Esophagus muscularis mucosa (tissue), 4 donors: Measurements from ENCODE around the gene ZNF618. TPM values are rescaled to one million over a fixed set of nuclear protein-coding genes. Genes with fewer than 3 reads are reported as not detected.

Experiments
- DNase-seq: peaks from one replicate; pipeline ENCODE4 v3.0.0-alpha.2; 2017; ENCODE audit errors: extremely low spot score
- H3K27ac ChIP-seq, 4 donors: fragments of 200-600 bp; sonication (generic); replicated peaks in 1 of 4; 1 replicate in 3 of 4; 2 replicates in 1 of 4; pipeline ENCODE4 v1.5.1; 2016 to 2019; ENCODE audit warnings: mild to moderate bottlenecking in 1 of 4
- H3K27me3 ChIP-seq, 4 donors: fragments of 200-600 bp; sonication (generic); one replicate each; pipeline versions ENCODE4 v1.5.1 to v1.6.0; 2016 to 2019
- H3K36me3 ChIP-seq, 4 donors: fragments of 200-600 bp; sonication (generic); one replicate each; pipeline ENCODE4 v1.5.1; 2016 to 2019
- H3K4me1 ChIP-seq, 4 donors: fragments of 200-600 bp; sonication (generic); one replicate each; pipeline ENCODE4 v1.5.1; 2016 to 2019
- H3K4me3 ChIP-seq, 4 donors: fragments of 200-600 bp; sonication (generic); 1 replicate in 2 of 4; 2 replicates in 2 of 4; pipeline ENCODE4 v1.5.1; 2016 to 2019; ENCODE audit warnings: mild to moderate bottlenecking in 4 of 4, moderate library complexity in 1 of 4
- H3K9me3 ChIP-seq, 4 donors: fragments of 200-600 bp; sonication (generic); 1 replicate in 3 of 4; 2 replicates in 1 of 4; pipeline ENCODE4 v1.5.1; 2016 to 2019
- EP300 ChIP-seq: sonication (generic); formaldehyde crosslinking; IDR thresholded peaks from one replicate; pipeline ENCODE4 v1.6.1; 2017; ENCODE audit warnings: antibody characterized with exemption
- POLR2A ChIP-seq: fragments of 450-650 bp; IDR thresholded peaks from one replicate; pipeline ENCODE4 v1.6.1; 2017; ENCODE audit warnings: antibody characterized with exemption, moderate library complexity, mild to moderate bottlenecking, low read depth
- POLR2AphosphoS5 ChIP-seq, 2 donors: sonication (generic); formaldehyde crosslinking; IDR thresholded peaks; one replicate each; pipeline ENCODE4 v1.6.1; 2017; ENCODE audit warnings: antibody characterized with exemption in 2 of 2
- WGBS: methylation state at CpG from one replicate; pipeline ENCODE4 v1.1.5; 2018; 5-methylcytosine and 5-hydroxymethylcytosine counted together
- intact Hi-C: fragments of 100-400 bp; cut with DNase I; formaldehyde crosslinking; loops from one replicate; pipeline ENCODE4 v1.15.1; 2023
- total RNA-seq, 4 donors: library from RNA; depleted of rRNA; stranded (reverse); fragments of >200 nt; gene quantifications; one replicate each; pipeline versions ENCODE4 v1.1.0 to v1.2.1, GENCODE V29; 2016
- TF ChIP-seq, protein P1 (sequence below), 3 experiments: fragments of 200-600 bp in 2 of 3; fragments of 450-650 bp in 1 of 3; sonication (generic) in 2 of 3; IDR thresholded peaks; one replicate each; pipeline ENCODE4 v1.5.1; 2017 to 2019; ENCODE audit warnings: antibody characterized with exemption in 3 of 3, mild to moderate bottlenecking in 2 of 3, moderate library complexity in 1 of 3

The ZNF618 gene
- total RNA-seq, 4 donors from 2014 or later, result 1.2 to 4.5 (median 2.6) TPM

DNA sequence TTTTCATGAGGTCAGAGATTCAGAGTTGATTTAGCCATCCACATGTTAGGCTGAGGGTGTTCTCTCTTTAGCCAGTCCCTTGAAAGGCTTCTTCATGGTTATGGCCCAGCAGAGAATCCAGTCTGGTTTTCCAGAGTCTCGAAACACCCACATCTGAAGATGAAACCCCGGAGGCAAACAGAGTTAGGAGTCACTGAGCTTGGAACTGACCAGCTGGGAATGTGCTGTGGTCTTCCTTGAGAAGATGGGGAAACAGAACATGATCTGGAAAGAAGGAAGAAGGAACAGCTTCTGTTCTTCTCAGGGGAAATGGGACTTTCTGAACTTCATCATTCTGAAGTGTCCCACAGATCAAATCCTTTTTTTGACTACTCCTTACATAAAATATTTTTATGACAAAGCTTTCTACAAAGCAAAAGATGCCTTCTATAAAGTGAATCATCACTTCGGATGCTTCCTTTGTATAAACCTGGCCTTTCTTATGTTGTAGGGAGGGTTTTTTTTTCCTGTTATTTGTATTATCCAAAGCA lies 45.4 kb downstream of the ZNF618 start:
- Histone ChIP-seq H3K36me3 (no peaks in the 10 kb centered on the region), H3K9me3 (peaks cover 0 to 14% (median 0%) of the 10 kb centered on the region in 4 donors), H3K27ac (no peak overlapping the region), H3K4me1 (no peaks in the 10 kb centered on the region), H3K27me3 (no peaks in the 10 kb centered on the region), H3K4me3 (no peak overlapping the region)
- no peak for DNase-seq
- TF ChIP-seq POLR2A, result no peak
- no peak for TF ChIP-seq POLR2AphosphoS5 (IDR thresholded peaks at IDR 0.05)
- TF ChIP-seq, protein P1, sequence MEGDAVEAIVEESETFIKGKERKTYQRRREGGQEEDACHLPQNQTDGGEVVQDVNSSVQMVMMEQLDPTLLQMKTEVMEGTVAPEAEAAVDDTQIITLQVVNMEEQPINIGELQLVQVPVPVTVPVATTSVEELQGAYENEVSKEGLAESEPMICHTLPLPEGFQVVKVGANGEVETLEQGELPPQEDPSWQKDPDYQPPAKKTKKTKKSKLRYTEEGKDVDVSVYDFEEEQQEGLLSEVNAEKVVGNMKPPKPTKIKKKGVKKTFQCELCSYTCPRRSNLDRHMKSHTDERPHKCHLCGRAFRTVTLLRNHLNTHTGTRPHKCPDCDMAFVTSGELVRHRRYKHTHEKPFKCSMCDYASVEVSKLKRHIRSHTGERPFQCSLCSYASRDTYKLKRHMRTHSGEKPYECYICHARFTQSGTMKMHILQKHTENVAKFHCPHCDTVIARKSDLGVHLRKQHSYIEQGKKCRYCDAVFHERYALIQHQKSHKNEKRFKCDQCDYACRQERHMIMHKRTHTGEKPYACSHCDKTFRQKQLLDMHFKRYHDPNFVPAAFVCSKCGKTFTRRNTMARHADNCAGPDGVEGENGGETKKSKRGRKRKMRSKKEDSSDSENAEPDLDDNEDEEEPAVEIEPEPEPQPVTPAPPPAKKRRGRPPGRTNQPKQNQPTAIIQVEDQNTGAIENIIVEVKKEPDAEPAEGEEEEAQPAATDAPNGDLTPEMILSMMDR (IDR thresholded peaks at IDR 0.05), result no peak
- no peak for TF ChIP-seq EP300
- intact Hi-C loops, result no loop called here
- WGBS, result 78% methylated on average over 3 of the region's 3 CpGs

DNA sequence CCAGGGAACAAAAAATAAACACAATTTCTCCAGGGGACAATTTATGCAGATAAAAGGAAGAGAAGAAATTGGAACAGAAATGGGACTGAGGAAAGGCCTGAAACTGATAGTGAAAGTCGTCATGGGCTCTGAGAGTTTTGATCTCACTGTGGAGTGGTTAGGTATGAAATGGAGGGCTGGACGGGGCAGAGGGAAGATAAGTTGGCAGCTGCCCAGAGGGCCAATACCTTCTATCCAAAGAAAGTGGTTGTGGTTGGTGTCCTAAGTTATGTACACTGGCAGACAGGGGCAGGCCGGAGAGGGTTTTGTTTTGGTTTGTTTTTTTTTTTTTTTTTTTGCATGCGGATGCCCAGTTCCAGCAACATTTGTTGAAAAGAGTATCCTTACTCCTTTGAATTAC lies 46.1 kb downstream of the ZNF618 start:
- 86% methylated on average over 4 of the region's 4 CpGs for WGBS
- peak; percentile 64 for DNase-seq
- Histone ChIP-seq H3K9me3 (peaks cover 0 to 14% (median 0%) of the 10 kb centered on the region in 4 donors), H3K27ac (no peak overlapping the region), H3K4me3 (no peak overlapping the region), H3K27me3 (no peaks in the 10 kb centered on the region), H3K4me1 (no peaks in the 10 kb centered on the region), H3K36me3 (no peaks in the 10 kb centered on the region)
- intact Hi-C loops, result no loop called here
- TF ChIP-seq, protein P1 (IDR thresholded peaks at IDR 0.05), result no peak
- no peak for TF ChIP-seq POLR2AphosphoS5 (IDR thresholded peaks at IDR 0.05)
- TF ChIP-seq EP300, result no peak
- no peak for TF ChIP-seq POLR2A

DNA sequence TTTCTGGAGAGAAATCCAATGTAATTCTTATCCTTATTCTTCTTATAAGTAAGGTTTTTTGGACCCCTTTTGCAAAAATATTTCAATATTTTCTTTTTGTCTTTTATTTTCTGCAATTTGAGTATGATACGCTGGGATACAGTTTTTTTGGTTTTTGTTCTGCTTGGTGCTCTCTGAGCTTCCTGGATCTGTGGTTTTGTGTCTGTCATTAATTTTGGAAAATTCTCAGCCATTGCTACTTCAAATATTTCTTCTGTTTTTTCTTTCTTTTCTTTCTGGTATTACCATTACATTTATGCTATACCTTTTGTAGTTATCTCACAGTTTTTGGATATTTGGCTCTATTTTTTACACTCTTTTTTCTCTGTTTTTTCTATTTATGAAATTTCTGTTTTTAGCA lies 50.1 kb downstream of the ZNF618 start:
- H3K27ac ChIP-seq, result no peak overlapping the region
- no peak for DNase-seq
- no peak overlapping the region for H3K4me3 ChIP-seq
- no peaks in the 10 kb centered on the region for H3K36me3 ChIP-seq
- H3K27me3 ChIP-seq, result no peaks in the 10 kb centered on the region
- intact Hi-C loops, result no loop called here
- H3K4me1 ChIP-seq, result peaks cover 0 to 5% (median 2%) of the 10 kb centered on the region in 4 donors
- TF ChIP-seq POLR2AphosphoS5 (IDR thresholded peaks at IDR 0.05), result no peak
- TF ChIP-seq EP300, result no peak
- no peak for TF ChIP-seq POLR2A
- TF ChIP-seq, protein P1 (IDR thresholded peaks at IDR 0.05), result no peak
- 97% methylated on average over 1 of the region's 1 CpG for WGBS
- peaks cover 0 to 28% (median 5%) of the 10 kb centered on the region in 4 donors for H3K9me3 ChIP-seq

DNA sequence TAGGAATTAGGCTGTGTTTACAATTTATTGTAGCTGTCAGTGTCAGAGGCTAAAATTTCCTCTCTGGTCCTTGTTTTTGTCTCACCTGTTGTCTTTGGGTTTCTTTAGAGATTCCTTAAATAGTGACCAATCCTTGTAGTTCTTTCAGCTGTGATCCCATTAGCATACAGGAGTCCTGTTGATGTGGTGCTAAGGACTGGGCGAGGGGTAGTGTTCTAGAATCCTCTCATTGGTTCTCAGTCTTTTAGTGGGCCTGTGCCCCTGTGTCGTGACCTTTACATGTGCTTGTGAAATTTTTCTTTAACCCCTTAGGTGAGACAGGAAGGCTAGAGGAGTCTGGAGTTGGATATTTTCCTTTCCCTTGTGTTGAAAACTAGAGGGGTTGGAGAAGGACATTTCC lies 51.2 kb downstream of the ZNF618 start:
- no peaks in the 10 kb centered on the region for H3K27me3 ChIP-seq
- TF ChIP-seq POLR2A (no peak), POLR2AphosphoS5 (IDR thresholded peaks at IDR 0.05) (no peak), EP300 (no peak)
- TF ChIP-seq, protein P1 (IDR thresholded peaks at IDR 0.05), result no peak
- peaks cover 0 to 5% (median 2%) of the 10 kb centered on the region in 4 donors for H3K4me1 ChIP-seq
- no peaks in the 10 kb centered on the region for H3K36me3 ChIP-seq
- intact Hi-C loops, result no loop called here
- no peak for DNase-seq
- H3K27ac ChIP-seq, result no peak overlapping the region
- no peak overlapping the region for H3K4me3 ChIP-seq
- 67% methylated on average over 2 of the region's 2 CpGs for WGBS
- H3K9me3 ChIP-seq, result peaks cover 0 to 28% (median 5%) of the 10 kb centered on the region in 4 donors

DNA sequence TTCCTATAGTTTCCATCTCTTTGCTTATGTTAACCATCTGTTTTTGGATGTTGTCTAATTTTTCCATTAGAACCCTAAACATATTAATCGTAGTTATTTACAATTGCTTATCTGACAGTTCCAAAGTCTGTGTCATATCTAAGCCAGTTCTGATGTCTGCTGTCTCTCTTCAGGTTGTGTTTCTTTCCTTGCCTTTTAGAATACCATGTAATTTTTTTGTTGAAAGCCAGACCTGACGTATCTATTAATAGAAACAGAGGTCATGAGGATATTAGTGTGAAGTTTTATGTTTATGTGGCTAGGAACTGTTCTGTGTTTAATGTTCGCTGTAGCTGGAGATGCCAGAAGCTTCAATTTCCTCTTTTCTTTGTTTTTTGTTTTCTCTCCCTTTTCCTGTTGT lies 52.2 kb downstream of the ZNF618 start:
- no peak overlapping the region for H3K27ac ChIP-seq

More for the DNA sequence above, 52.2 kb downstream of the ZNF618 start:
- 71% methylated on average over 3 of the region's 3 CpGs for WGBS
- TF ChIP-seq, protein P1 (IDR thresholded peaks at IDR 0.05), result no peak
- TF ChIP-seq POLR2A, result no peak
- intact Hi-C loops, result no loop called here
- Histone ChIP-seq H3K9me3 (peaks cover 0 to 26% (median 5%) of the 10 kb centered on the region in 4 donors), H3K4me3 (no peak overlapping the region), H3K36me3 (no peaks in the 10 kb centered on the region), H3K4me1 (peaks cover 0 to 5% (median 2%) of the 10 kb centered on the region in 4 donors), H3K27me3 (no peaks in the 10 kb centered on the region)
- no peak for DNase-seq
